SKM-1 (cell line): ENCODE measurements around the gene TRIM24.
"Not testable (repeated sequence)": the region's sequence is repeated elsewhere in the genome, so short reads cannot be mapped to it uniquely, and the experiment has no call there.

Experiments
- DNase-seq: peaks from one replicate; lab custom pipeline; 2025; ENCODE audit not compliant: unreplicated experiment; lab: John Stamatoyannopoulos, UW

TRIM24 gene

DNA sequence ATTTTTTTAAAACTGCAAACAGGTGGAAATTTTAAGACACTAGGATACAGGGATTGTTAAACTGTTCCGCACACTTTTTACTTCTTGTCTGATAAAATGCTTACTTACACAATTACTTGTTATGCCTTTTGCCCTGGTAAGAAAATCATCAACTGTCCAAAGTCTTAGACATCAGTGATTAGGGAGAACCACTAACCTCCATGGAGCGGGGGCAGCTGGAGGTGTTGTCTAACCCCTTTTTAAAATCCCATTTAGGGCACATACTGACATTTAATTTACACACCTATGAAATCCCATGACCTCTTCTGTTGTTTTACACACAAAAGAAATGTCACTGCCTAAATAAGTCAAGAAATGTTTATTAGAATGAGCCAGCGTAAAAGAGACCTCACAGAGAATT, 65.7 kb downstream of the TRIM24 start:
- DNase-seq = no peak

DNA sequence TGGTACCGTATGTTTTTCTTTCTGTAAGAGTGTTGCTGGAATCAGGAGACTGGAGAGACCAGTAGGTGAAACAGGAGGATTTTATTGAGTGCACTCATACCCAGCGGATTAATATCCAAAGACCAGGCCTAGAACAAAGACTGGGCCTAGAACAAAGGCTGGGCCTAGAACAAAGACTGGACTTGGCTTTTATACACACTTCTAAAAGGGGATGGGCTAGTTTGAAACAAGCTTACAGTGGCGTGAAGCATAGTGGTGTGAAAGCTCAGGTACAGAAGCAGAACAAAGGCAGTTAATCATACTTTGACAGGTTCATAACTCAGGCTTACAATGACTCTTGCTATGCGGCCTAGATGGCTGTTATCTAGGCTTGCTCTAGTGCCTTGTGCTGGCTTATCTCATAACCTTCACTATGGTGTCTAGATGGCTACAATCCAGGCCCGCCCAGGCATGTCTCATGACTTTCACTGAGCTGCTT, 67.7 kb downstream of the TRIM24 start:
- no peak for DNase-seq

DNA sequence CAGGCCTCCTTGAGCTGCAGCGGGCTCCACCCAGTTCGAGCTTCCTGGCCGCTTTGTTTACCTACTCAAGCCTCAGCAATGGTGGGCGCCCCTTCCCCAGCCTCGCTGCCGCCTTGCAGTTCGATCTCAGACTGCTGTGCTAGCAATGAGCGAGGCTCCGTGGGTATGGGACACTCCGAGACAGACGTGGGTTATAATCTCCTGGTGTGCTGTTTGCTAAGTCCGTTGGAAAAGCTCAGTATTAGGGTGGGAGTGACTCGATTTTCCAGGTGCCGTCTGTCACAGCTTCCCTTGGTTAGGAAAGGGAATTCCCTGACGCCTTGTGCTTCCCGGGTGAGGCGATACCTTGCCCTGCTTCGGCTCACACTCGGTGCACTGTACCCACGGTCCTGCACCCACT, 76.8 kb downstream of the TRIM24 start:
- DNase-seq = not testable (repeated sequence)

DNA sequence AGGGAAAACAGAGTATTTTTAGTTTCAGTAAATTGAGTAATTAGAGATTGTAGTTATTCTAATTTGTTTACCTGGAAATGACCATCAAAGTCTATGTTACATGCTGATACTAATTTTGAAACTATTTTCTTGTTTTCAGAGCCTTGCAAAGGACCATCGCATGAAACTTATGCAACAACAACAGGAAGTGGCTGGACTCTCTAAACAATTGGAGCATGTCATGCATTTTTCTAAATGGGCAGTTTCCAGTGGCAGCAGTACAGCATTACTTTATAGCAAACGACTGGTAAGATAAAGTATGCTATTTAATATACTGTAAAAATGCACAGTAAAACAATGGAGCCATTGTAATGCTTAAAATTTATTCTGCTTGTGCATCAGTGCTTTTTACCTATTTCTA, 78.5 kb downstream of the TRIM24 start:
- DNase-seq = no peak

DNA sequence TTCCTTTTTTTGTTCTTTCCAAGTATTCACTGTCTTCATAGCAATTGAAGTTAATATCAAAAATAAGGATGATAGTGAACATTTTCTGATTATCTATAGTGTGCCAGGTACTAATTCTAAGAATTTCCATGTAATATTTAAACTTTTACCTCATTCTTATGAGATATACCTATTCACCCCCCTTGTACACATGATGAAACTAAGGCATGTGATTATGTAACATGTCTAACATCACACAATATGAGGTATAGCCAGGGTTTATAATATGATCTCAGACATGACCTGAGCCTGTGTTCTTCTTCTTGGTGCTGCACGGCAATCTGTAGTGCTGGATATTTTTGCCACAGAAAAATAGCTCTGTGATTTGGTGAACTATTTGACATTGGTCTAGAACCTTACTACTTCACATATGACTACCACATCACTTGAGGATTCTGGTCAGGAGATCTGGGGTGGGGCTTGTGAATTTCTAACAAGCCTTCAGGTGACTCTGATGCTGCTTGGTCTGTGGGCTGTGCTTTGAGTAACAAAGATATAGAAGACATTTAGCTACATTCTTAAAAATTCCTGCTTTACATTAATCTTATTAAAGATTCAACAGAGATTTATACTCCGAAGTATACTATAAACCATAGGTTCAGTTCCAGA, 79.1 kb downstream of the TRIM24 start:
- DNase-seq = no peak

DNA sequence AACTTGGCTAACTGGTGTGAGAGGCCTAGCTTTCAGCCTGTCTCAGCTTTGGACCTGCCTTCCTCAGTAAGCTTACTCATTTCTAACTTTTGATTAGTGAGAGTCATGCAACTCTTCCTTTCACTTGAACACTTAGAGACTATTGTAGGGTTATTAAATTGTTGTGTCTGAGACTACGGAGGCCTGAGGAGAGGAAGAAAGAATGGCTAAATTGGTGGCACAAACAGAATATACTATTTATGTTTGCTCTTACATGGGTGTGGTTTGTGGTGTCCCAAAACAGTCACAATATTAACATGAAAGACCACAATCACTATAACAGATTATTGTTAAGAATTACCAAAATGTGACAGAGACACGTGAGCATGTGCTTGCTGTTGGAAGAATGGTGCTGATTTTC, 82.1 kb downstream of the TRIM24 start:
- DNase-seq = no peak

DNA sequence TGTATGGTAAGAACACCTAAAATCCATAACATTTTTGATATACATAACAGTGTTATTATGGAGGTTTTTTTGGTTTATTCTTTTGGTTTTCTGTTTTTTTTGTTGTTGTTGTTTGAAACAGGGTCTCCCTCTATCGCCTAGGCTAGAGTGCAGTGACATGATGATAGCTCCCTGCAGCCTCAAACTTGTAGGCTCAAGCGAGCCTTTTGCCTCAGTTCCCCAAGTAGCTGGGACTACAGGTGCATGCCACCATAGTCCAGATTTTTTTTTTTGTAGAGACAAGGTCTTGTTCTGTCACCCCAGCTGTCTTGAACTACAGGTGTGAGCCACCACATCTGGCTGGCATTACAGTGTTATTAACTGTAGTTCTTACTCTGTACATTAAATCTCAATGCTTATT, 83.7 kb downstream of the TRIM24 start:
- DNase-seq = no peak

DNA sequence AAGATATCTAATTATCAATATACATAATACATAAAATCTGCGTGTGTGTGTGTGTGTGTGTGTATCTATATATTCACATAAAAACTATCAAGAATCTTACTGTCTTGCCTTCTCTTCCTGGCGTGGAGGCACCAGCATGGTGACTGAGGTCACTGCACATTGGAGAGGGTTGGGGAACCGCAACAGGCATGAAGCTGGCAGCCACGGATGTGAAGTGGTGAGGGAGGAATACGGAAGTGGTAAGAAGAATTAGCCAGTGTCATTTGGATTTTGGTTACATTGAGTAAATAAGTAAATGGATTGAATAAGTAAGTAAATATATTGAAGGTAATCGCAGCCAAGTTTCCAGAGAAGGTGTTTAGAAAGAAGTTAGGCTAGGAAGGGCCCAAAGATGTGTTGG, 85.1 kb downstream of the TRIM24 start:
- DNase-seq = no peak

DNA sequence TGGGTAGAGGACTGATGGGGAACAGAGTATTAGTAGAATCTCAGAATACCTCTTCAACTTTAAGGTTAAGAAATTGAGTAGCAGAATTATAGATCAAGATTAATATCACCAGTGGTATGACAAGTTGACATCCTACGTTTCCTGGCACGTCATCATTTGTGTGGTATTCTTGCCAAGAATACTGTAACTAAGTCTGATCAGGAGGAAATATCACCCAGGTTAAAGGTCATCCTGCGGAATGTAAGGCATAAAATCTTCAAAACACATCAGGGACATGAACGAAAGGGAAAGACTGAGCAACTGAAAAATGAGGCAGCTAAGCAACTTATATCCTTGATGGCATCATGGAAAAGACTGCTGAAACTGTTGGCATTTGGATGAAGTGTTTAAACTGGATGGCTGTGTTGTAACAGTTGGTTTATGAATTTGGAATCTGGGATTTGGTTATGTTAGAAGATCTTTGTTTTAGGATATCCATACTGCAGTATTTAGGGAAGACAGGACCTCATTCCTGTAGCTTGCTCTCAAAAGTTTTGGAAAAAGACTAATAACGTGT, 86.1 kb downstream of the TRIM24 start:
- no peak for DNase-seq

DNA sequence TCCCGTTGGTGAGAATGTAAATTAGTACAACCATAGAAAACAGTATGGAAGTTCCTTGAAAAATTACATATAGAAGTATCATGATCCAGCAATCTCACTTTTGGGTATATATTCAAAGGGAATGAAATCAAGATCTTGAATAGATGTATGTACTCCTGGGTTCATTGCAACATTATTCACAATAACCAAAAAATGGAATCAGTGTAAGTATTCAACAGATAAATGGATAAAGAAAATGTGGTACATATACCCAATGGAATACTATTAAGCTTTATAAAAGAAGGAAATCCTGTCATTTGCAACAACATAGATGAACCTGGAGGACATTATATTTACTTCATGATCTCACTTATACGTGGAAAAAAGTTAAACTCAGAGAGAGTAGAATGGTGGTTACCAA, 86.8 kb downstream of the TRIM24 start:
- DNase-seq = no peak

DNA sequence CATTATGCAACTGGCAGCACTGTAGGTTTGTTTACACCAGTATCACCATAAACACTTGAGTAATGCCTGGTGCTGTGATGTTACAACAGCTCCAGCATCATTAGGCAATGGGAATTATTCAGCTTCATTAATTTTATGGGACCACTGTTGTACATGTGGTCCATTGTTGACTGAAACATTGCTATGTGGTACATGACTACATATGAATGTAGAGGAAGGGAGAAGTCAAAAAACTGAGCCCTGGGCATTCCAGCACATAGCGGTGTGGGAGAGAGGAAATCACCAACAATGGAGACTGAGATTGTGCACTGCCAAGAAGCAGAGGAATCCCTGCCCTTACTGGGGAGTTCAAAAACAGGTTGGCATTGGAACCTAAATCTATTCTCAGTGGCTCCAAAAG, 89.0 kb downstream of the TRIM24 start:
- no peak for DNase-seq

DNA sequence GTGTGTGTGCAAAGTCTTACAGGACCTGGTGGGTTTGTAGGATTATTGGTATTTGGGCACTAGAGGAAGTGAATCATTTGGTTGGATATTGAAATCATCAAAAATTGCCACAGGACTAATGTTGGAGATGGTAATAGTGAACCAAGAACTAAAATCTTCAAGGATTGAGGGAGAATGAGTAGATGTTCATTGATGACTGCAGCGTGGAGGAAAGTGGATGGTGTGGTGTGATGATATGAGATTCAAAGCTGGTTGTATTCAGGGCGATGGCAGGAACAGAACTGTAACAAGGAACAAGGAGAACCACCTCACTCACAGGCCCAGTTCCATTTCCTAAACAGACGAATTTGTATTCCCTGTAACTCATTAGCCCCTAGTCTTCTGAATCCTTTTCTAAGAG, 90.3 kb downstream of the TRIM24 start:
- DNase-seq = no peak

DNA sequence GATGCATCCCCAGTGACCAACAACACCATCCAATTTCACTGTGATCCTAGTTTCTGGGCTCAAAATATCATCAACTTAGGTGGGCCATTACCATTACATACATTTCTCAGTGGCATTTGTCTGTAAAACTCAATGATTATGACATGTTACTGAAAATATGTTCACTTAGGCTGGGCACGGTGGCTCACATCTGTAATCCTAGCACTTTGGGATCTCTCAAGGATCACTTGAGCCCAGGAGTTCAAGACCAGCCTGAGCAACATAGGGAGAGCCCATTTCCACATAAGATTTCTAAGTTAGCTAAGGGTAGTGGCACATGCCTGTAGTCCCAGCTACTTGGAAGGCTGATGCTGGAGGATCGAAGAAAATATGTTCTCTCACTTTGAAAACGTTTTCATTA, 91.0 kb downstream of the TRIM24 start:
- DNase-seq = no peak

DNA sequence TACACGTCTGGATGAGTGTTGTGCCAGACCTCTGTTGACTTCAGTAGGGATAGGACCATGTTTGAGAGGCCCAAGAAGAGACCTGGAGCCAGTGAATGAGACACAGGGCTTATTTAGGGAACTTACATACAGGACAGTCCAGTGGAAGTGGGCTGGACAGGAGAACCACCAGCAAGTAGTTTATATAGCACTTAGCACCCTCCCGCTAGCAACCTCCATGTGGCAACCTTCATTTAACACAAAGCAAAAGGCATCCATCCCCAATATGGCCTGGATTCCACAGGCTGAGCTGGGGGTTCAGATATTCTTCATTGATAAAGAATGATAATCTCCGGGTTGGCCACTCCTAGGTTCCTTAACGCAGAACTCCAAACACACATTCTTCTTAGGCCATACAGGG, 93.7 kb downstream of the TRIM24 start:
- no peak for DNase-seq

DNA sequence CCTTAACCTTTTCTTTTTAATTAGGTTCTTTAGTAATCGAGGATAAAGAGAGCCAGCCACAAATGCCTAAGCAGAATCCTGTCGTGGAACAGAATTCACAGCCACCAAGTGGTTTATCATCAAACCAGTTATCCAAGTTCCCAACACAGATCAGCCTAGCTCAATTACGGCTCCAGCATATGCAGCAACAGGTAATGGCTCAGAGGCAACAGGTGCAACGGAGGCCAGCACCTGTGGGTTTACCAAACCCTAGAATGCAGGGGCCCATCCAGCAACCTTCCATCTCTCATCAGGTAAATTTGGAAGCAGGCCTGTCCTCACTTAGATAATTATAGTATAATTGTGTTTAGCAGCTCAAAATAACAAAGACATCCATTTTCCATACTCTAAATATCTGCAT, 94.6 kb downstream of the TRIM24 start:
- DNase-seq = no peak

DNA sequence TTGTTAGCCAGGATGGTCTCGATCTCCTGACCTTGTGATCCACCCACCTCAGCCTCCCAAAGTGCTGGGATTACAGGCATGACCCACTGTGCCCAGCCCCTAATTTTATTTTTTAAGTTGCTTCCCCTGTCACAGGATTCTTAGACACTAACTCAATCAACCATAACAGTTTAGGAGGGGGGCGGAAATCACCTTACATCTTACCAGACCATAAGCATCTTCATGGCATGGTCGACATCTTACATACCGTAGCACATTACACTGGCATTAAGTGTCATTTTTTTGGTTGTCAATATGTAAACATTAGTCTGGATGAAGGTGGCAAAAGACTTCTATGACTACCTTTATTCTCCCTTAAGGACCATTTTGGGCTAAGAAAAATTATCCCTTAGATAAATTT, 95.6 kb downstream of the TRIM24 start:
- no peak for DNase-seq

DNA sequence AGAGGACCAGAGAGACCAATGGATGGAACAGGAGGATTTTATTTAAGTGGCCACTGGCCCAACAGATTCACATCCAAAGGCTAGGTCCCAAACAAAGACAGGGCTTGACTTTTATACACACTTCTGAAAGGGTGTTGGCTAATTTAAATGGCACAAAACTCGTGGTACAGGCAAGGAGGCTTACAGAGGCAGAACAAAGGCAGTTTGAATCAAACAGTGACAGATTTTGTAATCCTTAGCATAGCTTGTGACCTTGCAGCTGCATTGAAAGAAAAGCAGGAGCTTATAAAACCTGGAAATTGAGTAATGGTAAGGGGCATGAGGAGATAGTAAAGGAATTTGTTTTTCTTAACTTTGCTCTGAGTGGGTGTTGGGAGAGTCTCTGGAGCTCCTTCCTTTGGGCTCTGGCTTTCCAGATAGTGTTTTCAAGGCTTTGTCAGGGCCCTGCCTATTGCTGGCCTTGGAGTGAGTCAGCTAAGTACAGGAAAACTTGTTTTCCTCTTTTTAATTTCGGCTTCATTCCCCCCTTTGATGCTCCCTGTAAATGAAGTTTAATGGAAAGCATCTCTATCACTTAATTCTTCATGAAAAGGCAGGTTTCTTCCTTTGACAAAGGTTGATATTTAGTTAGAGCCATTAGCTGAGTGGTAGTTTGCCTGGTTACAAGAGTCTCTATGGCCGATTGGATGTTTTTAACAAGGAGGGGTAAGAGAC, 96.9 kb downstream of the TRIM24 start:
- DNase-seq = no peak

DNA sequence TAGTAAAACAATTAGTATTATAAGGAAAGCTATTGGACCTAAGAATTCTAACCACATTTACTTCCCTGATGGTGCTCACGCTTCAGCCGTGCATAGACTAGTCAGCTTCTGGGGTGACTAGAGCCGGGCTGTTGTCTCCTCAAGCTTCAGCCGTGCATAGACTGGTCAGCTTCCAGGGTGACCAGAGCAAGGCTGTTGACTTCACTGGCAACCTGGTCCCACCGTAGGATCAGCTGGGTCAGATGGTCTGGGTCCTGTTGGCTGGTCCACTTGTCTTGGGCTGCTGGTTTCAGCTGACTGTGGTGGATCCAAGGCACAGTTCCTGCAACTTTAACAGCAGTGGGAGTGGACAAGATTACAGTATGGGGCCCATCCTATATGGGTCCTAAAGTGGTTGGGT, 99.4 kb downstream of the TRIM24 start:
- no peak for DNase-seq

DNA sequence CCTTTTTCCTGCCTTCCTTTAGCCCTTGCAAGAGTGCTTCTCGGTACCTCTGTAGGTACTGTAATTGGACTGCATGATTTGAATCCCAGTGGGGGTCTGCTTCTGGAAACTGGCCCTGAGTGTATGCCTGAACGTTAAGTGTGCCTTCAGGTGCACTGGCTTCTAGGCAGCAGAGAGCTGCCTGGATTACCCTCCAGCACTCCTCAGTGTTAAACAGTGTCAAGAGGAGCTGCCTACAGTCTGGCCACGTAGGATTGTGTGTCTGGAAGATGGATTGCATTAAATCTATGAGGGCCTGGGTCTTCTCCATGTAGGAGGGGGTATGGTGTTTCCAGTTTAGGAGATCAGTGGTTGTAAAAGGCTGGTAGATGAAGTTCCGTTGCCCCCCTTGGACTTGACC, 103.7 kb downstream of the TRIM24 start:
- no peak for DNase-seq

DNA sequence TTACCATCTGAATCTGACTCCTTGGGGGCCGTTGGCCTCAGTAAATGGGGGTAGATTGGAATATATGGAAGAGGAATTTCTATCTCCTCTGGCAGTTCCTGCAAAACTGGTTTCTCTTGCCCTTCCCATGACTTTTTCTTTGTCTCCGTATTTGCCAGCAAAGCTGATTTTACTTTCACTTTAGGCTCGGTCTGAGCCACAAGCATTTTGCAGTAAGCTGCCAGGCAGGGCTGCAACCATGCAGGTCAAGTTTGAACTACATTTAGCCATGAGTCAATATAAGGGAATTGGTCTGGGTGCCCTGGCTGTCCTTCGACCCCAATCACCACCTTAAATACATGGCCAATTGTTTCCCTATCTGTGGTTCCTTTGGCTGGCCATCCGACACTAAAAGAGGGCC, 104.3 kb downstream of the TRIM24 start:
- no peak for DNase-seq

DNA sequence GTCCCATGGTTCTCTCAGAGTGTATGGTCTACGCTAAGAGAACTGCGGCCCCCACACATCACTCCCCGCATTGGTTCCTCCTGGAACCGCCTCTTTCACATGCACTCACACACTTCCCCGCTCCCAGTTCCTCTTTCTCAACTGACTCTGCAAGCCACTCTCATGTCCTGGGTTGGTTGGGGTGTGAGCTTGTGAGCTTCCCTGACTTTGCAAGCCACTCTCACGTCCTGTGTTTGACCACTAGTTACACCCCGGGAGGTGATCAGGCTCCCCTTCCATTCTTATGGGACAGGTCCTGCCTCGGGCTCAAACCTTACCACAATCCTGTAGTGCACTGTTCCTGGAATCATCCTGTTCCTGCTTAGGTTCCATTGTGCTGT, 105.0 kb downstream of the TRIM24 start:
- peak; percentile 96 for DNase-seq

DNA sequence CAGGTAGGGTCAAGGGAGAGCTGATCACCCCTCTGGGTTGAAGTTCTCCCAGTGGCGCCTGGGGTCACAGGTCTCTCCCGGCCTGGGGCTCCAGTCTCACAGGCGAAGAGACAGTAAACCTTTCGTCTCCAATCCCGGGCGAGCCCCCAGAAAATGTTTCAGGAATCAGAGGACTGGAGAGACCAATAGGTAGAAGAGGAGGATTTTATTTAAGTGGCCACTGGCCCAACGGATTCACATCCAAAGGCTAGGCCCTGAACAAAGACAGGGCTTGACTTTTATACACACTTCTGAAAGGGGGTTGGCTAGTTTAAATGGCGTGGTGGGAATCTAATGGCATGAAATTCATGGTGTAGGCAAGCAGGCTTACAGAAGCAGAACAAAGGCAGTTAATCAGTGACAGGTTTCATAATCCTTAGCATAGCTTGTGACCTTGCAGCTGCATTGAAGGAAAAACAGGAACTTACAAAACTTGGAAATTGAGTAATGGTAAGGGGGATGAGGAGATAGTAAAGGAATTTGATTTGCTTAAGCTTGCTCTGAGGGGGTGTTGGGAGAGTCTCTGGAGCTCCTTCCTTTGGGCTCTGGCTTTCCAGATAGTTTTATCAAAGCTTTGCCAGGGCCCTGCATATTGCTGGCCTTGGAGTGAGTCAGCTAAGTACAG, 105.5 kb downstream of the TRIM24 start:
- peak; percentile 94 for DNase-seq
